HepG2 (cell line): ENCODE results near the gene CSNK2B. TPM values are rescaled to one million over a fixed set of nuclear protein-coding genes. Genes with fewer than 3 reads are reported as not detected.

ENCODE experiments used
- AHDC1 ChIP-seq: sonication (generic); formaldehyde crosslinking; IDR thresholded peaks from 2 replicates; pipeline ENCODE4 v1.5.1; 2020; ENCODE audit warnings: mild to moderate bottlenecking, missing genetic modification reagents, borderline replicate concordance
- ARNT2 ChIP-seq: sonication (generic); formaldehyde crosslinking; IDR thresholded peaks from 2 replicates; pipeline ENCODE4 v1.8.0; 2022; ENCODE audit warnings: mild to moderate bottlenecking, low read depth, missing genetic modification reagents, moderate library complexity
- BCL3 ChIP-seq: sonication (generic); formaldehyde crosslinking; IDR thresholded peaks from 2 replicates; pipeline ENCODE4 v1.5.1; 2020; ENCODE audit warnings: mild to moderate bottlenecking, missing genetic modification reagents, moderate library complexity
- MXD3 ChIP-seq: IDR thresholded peaks from 2 replicates; pipeline ENCODE4 v1.6.1; 2016; ENCODE audit warnings: mild to moderate bottlenecking, missing biosample characterization, missing genetic modification reagents
- PLSCR1 ChIP-seq: sonication (generic); formaldehyde crosslinking; IDR thresholded peaks from 2 replicates; pipeline ENCODE4 v1.5.0; 2020; ENCODE audit warnings: missing genetic modification reagents, mild to moderate bottlenecking, borderline replicate concordance
- RFX5 ChIP-seq: IDR thresholded peaks from 2 replicates; pipeline ENCODE4 v1.6.1; 2011; ENCODE audit warnings: low read depth, low read length, improper control_type of control experiment
- TFDP2 ChIP-seq: sonication (generic); formaldehyde crosslinking; IDR thresholded peaks from 2 replicates; pipeline ENCODE4 v1.4.0; 2020; ENCODE audit warnings: missing genetic modification reagents
- ZBTB43 ChIP-seq: sonication (generic); formaldehyde crosslinking; conservative IDR thresholded peaks from 2 replicates; pipeline ENCODE4 v1.4.0; 2020; ENCODE audit warnings: missing genetic modification reagents
- ZFP90 ChIP-seq: sonication (generic); formaldehyde crosslinking; IDR thresholded peaks from 2 replicates; pipeline ENCODE4 v1.8.0; 2022; ENCODE audit warnings: missing genetic modification reagents, mild to moderate bottlenecking, inconsistent platforms, borderline replicate concordance
- ZMAT3 ChIP-seq: sonication (generic); formaldehyde crosslinking; conservative IDR thresholded peaks from 2 replicates; pipeline ENCODE4 v1.7.0; 2021; ENCODE audit warnings: missing genetic modification reagents
- ZNF160 ChIP-seq: sonication (generic); formaldehyde crosslinking; IDR thresholded peaks from 2 replicates; pipeline ENCODE4 v1.8.0; 2022; ENCODE audit warnings: mild to moderate bottlenecking, inconsistent platforms, missing genetic modification reagents
- ZNF207 ChIP-seq: fragments of 450-650 bp; IDR thresholded peaks from 2 replicates; pipeline ENCODE4 v1.6.1; 2016; ENCODE audit warnings: antibody characterized with exemption, borderline replicate concordance
- ZNF709 ChIP-seq: sonication (generic); formaldehyde crosslinking; IDR thresholded peaks from 2 replicates; pipeline ENCODE4 v1.5.0; 2020; ENCODE audit warnings: mild to moderate bottlenecking, missing genetic modification reagents
- ZSCAN20 ChIP-seq: sonication (generic); formaldehyde crosslinking; IDR thresholded peaks from 2 replicates; pipeline ENCODE4 v1.4.0; 2020; ENCODE audit warnings: missing genetic modification reagents, mild to moderate bottlenecking, borderline replicate concordance
- polyA plus RNA-seq, 8 experiments: library from polyadenylated mRNA; depleted of rRNA in 3 of 8; stranded (reverse) in 7 of 8; unstranded in 1 of 8; fragments of >200 nt; fragmentation: Illumina TruSeq in 4 of 8; extraction: Trizol in 4 of 8; gene quantifications; 2 replicates each; pipeline versions ENCODE4 v1.2.1 to v1.2.3, GENCODE V29; 2011 to 2016; ENCODE audit warnings: low read depth in 4 of 8, missing spikeins in 1 of 8, mixed read lengths in 1 of 8; ENCODE audit not compliant: insufficient read depth in 1 of 8
- total RNA-seq, 5 experiments: library from RNA; depleted of rRNA; stranded (reverse); fragments of >200 nt; fragmentation: Illumina TruSeq; extraction: Trizol; gene quantifications; 2 replicates each; pipeline ENCODE4 v1.2.3, GENCODE V29; 2016; ENCODE audit warnings: low read depth in 1 of 5

The CSNK2B gene
- total and polyA plus RNA-seq, 2 of the 13 experiments (the other 11 are each of a cell fraction or from before 2014, with no cell fraction given), result 111 to 296 TPM

GRCh38 chr6:31619805-31620585, 45.9 kb upstream of the CSNK2B start (continued):
- peak; percentile 97 for TF ChIP-seq TFDP2 (CRISPR knock-in tag)
- peak; percentile 47 for TF ChIP-seq ZMAT3
- 0 out of 2 replicates have a peak, but pooled peaks have one; percentile 6 for TF ChIP-seq BCL3 (CRISPR knock-in tag)
- no peak for TF ChIP-seq ZNF160 (CRISPR knock-in tag)
- TF ChIP-seq PLSCR1 (CRISPR knock-in tag), result no peak
- peak; percentile 78 for TF ChIP-seq ZBTB43 (CRISPR knock-in tag)
- no peak for TF ChIP-seq AHDC1
- peak; percentile 91 for TF ChIP-seq ARNT2
- TF ChIP-seq ZFP90 (CRISPR knock-in tag), result peak; percentile 43; the same call in 1 of the 2 replicates
- 0 out of 2 replicates have a peak, but pooled peaks have one; percentile 74 for TF ChIP-seq ZNF709 (CRISPR knock-in tag)
- 0 out of 2 replicates have a peak, but pooled peaks have one; percentile 50 for TF ChIP-seq ZSCAN20 (CRISPR knock-in tag)
- no peak for TF ChIP-seq ZNF207
- peak; percentile 50; the same call in 1 of the 2 replicates for TF ChIP-seq MXD3 (CRISPR knock-in tag)
- peak; percentile 72 for TF ChIP-seq RFX5
